ENCODE data around the gene SUMF2.
"Not testable (repeated sequence)": the region's sequence is repeated elsewhere in the genome, so short reads cannot be mapped to it uniquely, and the experiment has no call there.

SUMF2 gene

DNA sequence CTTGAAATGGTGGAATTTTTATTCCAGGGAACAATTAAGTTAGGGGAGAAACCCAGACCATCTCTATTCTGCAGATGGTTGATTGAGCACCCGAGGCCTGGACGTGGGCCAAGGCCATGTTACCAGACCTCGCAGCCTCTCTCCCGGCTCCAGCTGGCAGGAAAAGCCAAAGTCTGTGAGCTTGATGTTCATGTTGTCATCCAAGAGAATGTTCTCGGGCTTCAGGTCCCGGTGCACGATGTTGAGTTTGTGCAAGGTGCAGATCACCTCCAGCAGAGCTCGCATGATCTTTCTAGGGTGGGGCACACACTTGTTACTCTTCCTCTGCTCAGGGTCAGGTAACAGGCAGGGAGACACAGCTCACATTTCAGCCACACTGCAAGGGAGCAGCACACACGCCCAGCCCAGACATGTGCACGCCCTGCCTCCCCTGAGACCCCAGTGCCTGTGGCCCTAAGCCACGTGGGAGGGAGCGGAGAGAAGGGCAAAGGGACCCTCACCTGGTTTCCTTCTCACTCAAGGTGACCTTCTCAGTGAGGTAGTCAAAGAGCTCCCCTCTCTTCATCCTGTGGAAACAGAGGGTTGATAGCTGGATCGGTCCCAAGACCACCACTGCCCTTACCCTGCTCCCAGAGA lies 19.2 kb downstream of the SUMF2 start:
- H3K9ac ChIP-seq (ENCODE audit: low read depth in 1 of 2, low read length in 2 of 2), result no peak overlapping the region
- peaks cover 3 to 11% of the 10 kb centered on the region in 2 donors for H3K4me1 ChIP-seq (ENCODE audit: control insufficient read depth in 1 of 2, insufficient read depth in 2 of 2, low read length in 2 of 2)
- peaks cover 4 to 15% of the 10 kb centered on the region in 2 donors for H3K36me3 ChIP-seq (ENCODE audit: control insufficient read depth in 1 of 2, insufficient read depth in 2 of 2, low read length in 2 of 2)
- H3K27ac ChIP-seq (ENCODE audit: low read depth, low read length), result no peak overlapping the region
- H3K4me3 ChIP-seq (ENCODE audit: low read depth in 1 of 2, low read length in 2 of 2), result no peak overlapping the region
- H3K9me3 ChIP-seq (ENCODE audit: control insufficient read depth in 1 of 2, low read length in 2 of 2), result no peaks in the 10 kb centered on the region
- H3K27me3 ChIP-seq (ENCODE audit: control insufficient read depth in 1 of 2, insufficient read depth in 2 of 2, low read length in 2 of 2), result no peaks in the 10 kb centered on the region

- H3K4me1 ChIP-seq (ENCODE audit: control insufficient read depth in 1 of 2, insufficient read depth in 2 of 2, low read length in 2 of 2), result peaks cover 0 to 5% of the 10 kb centered on the region in 2 donors
- H3K4me3 ChIP-seq (ENCODE audit: low read depth in 1 of 2, low read length in 2 of 2), result no peak overlapping the region
- no peak overlapping the region for H3K9ac ChIP-seq (ENCODE audit: low read depth in 1 of 2, low read length in 2 of 2)
- peaks cover 0 to 4% of the 10 kb centered on the region in 2 donors for H3K36me3 ChIP-seq (ENCODE audit: control insufficient read depth in 1 of 2, insufficient read depth in 2 of 2, low read length in 2 of 2)
- no peaks in the 10 kb centered on the region for H3K9me3 ChIP-seq (ENCODE audit: control insufficient read depth in 1 of 2, low read length in 2 of 2)
- H3K27me3 ChIP-seq (ENCODE audit: control insufficient read depth in 1 of 2, insufficient read depth in 2 of 2, low read length in 2 of 2), result no peaks in the 10 kb centered on the region
- H3K27ac ChIP-seq (ENCODE audit: low read depth, low read length), result no peak overlapping the region
Observed at GRCh38 chr7:56086761-56087160, 22.7 kb downstream of the SUMF2 start.

- Histone ChIP-seq H3K4me1 (ENCODE audit: control insufficient read depth in 1 of 2, insufficient read depth in 2 of 2, low read length in 2 of 2) (peaks cover 0 to 5% of the 10 kb centered on the region in 2 donors), H3K27me3 (ENCODE audit: control insufficient read depth in 1 of 2, insufficient read depth in 2 of 2, low read length in 2 of 2) (no peaks in the 10 kb centered on the region), H3K36me3 (ENCODE audit: control insufficient read depth in 1 of 2, insufficient read depth in 2 of 2, low read length in 2 of 2) (peaks cover 0 to 4% of the 10 kb centered on the region in 2 donors), H3K27ac (ENCODE audit: low read depth, low read length) (no peak overlapping the region), H3K9ac (ENCODE audit: low read depth in 1 of 2, low read length in 2 of 2) (no peak overlapping the region), H3K9me3 (ENCODE audit: control insufficient read depth in 1 of 2, low read length in 2 of 2) (no peaks in the 10 kb centered on the region), H3K4me3 (ENCODE audit: low read depth in 1 of 2, low read length in 2 of 2) (no peak overlapping the region)
Observed at GRCh38 chr7:56087445-56087844, 23.4 kb downstream of the SUMF2 start.

GRCh38 chr7:56091591-56091990 lies 27.5 kb downstream of the SUMF2 start:
- Histone ChIP-seq H3K9me3 (ENCODE audit: control insufficient read depth in 1 of 2, low read length in 2 of 2) (no peaks in the 10 kb centered on the region), H3K4me3 (ENCODE audit: low read depth in 1 of 2, low read length in 2 of 2) (no peak overlapping the region), H3K9ac (ENCODE audit: low read depth in 1 of 2, low read length in 2 of 2) (no peak overlapping the region), H3K4me1 (ENCODE audit: control insufficient read depth in 1 of 2, insufficient read depth in 2 of 2, low read length in 2 of 2) (no peaks in the 10 kb centered on the region), H3K36me3 (ENCODE audit: control insufficient read depth in 1 of 2, insufficient read depth in 2 of 2, low read length in 2 of 2) (peaks cover 0 to 4% of the 10 kb centered on the region in 2 donors), H3K27ac (ENCODE audit: low read depth, low read length) (no peak overlapping the region), H3K27me3 (ENCODE audit: control insufficient read depth in 1 of 2, insufficient read depth in 2 of 2, low read length in 2 of 2) (no peaks in the 10 kb centered on the region)

- not testable (repeated sequence) for H3K4me1 ChIP-seq (ENCODE audit: control insufficient read depth in 1 of 2, insufficient read depth in 2 of 2, low read length in 2 of 2); H3K27ac ChIP-seq (ENCODE audit: low read depth, low read length); H3K27me3 ChIP-seq (ENCODE audit: control insufficient read depth in 1 of 2, insufficient read depth in 2 of 2, low read length in 2 of 2); H3K9ac ChIP-seq (ENCODE audit: low read depth in 1 of 2, low read length in 2 of 2); H3K36me3 ChIP-seq (ENCODE audit: control insufficient read depth in 1 of 2, insufficient read depth in 2 of 2, low read length in 2 of 2); H3K9me3 ChIP-seq (ENCODE audit: control insufficient read depth in 1 of 2, low read length in 2 of 2)
- H3K4me3 ChIP-seq (ENCODE audit: low read depth in 1 of 2, low read length in 2 of 2), result peak overlapping the region in 1 of 2 donors; percentile 1
Observed at GRCh38 chr7:56092388-56092787, 28.3 kb downstream of the SUMF2 start.

DNA sequence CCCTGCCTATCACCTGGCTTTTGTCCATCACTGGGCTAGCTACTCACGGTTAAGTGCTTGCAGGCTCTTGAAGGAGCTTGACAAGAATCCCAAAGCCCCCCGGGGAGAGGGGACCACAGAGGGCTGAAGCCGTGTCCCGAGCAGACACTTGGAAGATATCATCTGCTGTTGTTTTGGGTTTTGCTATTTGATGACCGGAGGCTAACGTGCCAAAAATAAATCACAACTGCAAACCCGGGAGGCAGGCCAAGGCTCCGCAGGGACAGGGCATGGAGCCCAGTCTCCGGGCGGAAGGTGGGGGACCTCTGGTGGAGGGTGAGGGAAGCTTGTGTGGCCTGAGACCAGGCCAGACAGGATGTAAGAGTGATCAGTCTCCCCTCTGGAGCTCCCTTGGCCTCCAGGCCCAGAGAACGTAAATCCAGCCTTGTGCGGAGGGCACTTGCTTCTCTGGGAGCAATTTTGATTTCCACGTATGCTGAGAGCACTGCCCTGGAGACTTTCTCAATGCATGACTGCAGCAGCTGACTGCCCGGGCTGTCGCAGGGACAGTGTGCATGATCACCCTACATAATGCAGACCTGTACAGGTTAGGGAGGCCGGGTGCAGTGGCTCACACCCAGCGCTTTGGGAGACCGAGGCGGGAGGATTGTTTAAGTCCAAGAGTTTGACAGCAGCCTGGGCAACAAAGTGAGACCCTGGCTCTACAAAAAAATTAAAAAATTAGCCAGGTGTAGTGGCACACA lies 28.9 kb downstream of the SUMF2 start, which contains the start of gene PHKG1:
Gene PHKG1, minus strand, starts transcription at position 164 of the 743 bp plus-strand sequence. CDS start 4,011 bp downstream, outside the sequence.
- Histone ChIP-seq H3K36me3 (ENCODE audit: control insufficient read depth in 1 of 2, insufficient read depth in 2 of 2, low read length in 2 of 2) (no peaks in the 10 kb centered on the region), H3K27ac (ENCODE audit: low read depth, low read length) (no peak within 1 kb of the TSS), H3K9me3 (ENCODE audit: control insufficient read depth in 1 of 2, low read length in 2 of 2) (no peaks in the 10 kb centered on the region), H3K27me3 (ENCODE audit: control insufficient read depth in 1 of 2, insufficient read depth in 2 of 2, low read length in 2 of 2) (no peaks in the 10 kb centered on the region), H3K4me1 (ENCODE audit: control insufficient read depth in 1 of 2, insufficient read depth in 2 of 2, low read length in 2 of 2) (no peaks in the 10 kb centered on the region), H3K9ac (ENCODE audit: low read depth in 1 of 2, low read length in 2 of 2) (no peak within 1 kb of the TSS), H3K4me3 (ENCODE audit: low read depth in 1 of 2, low read length in 2 of 2) (peak within 1 kb of the TSS in 1 of 2 donors; percentile 1)

DNA sequence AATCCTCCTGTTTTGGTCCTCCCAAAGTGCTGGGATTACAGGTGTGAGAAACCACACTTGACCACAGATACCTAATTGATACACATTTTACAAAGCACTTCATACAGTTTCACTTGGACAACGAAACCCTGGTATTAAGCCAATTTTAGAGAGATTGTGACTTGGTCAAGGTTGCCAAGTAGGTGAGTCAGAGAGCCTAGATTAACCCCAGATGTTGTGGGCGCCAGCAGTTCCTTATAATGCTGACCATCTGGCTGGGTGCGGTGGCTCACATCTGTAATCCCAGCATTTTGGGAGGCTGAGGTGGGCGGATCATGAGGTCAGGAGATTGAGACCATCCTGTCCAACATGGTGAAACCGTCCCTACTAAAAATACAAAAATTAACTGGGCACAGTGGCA lies 33.6 kb downstream of the SUMF2 start:
- Histone ChIP-seq H3K36me3 (ENCODE audit: control insufficient read depth in 1 of 2, insufficient read depth in 2 of 2, low read length in 2 of 2) (peaks cover 11 to 32% of the 10 kb centered on the region in 2 donors), H3K4me1 (ENCODE audit: control insufficient read depth in 1 of 2, insufficient read depth in 2 of 2, low read length in 2 of 2) (no peaks in the 10 kb centered on the region), H3K27me3 (ENCODE audit: control insufficient read depth in 1 of 2, insufficient read depth in 2 of 2, low read length in 2 of 2) (no peaks in the 10 kb centered on the region), H3K4me3 (ENCODE audit: low read depth in 1 of 2, low read length in 2 of 2) (no peak overlapping the region), H3K27ac (ENCODE audit: low read depth, low read length) (no peak overlapping the region), H3K9me3 (ENCODE audit: control insufficient read depth in 1 of 2, low read length in 2 of 2) (no peaks in the 10 kb centered on the region), H3K9ac (ENCODE audit: low read depth in 1 of 2, low read length in 2 of 2) (no peak overlapping the region)

- H3K27me3 ChIP-seq (ENCODE audit: control insufficient read depth in 1 of 2, insufficient read depth in 2 of 2, low read length in 2 of 2); H3K4me1 ChIP-seq (ENCODE audit: control insufficient read depth in 1 of 2, insufficient read depth in 2 of 2, low read length in 2 of 2); H3K27ac ChIP-seq (ENCODE audit: low read depth, low read length); H3K9me3 ChIP-seq (ENCODE audit: control insufficient read depth in 1 of 2, low read length in 2 of 2); H3K4me3 ChIP-seq (ENCODE audit: low read depth in 1 of 2, low read length in 2 of 2); H3K9ac ChIP-seq (ENCODE audit: low read depth in 1 of 2, low read length in 2 of 2): not testable (repeated sequence)
- peaks cover 14 to 39% of the 10 kb centered on the region in 2 donors for H3K36me3 ChIP-seq (ENCODE audit: control insufficient read depth in 1 of 2, insufficient read depth in 2 of 2, low read length in 2 of 2)
Observed at GRCh38 chr7:56098187-56099008, 34.3 kb downstream of the SUMF2 start.

DNA sequence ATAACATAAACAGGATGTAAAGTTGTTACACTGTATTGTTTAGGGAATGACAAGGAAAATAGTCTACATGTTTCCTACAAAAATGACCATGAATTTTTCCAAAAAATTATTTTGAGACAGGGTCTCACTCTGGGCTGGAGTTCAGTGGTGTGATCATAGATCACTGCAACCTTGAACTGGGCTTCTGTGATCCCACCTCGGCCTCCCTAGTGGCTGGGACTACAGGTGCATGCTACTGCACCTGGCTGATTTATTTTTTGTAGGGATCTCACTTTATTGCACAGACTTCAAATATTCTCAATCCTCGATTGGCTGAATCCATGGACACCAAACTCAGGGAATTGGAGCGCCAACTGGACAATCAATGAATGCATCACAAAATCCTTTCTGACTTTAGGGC lies 35.6 kb downstream of the SUMF2 start:
- H3K4me1 ChIP-seq (ENCODE audit: control insufficient read depth in 1 of 2, insufficient read depth in 2 of 2, low read length in 2 of 2), result no peaks in the 10 kb centered on the region
- no peak overlapping the region for H3K27ac ChIP-seq (ENCODE audit: low read depth, low read length)
- H3K9me3 ChIP-seq (ENCODE audit: control insufficient read depth in 1 of 2, low read length in 2 of 2), result no peaks in the 10 kb centered on the region
- peaks cover 20 to 48% of the 10 kb centered on the region in 2 donors for H3K36me3 ChIP-seq (ENCODE audit: control insufficient read depth in 1 of 2, insufficient read depth in 2 of 2, low read length in 2 of 2)
- no peak overlapping the region for H3K9ac ChIP-seq (ENCODE audit: low read depth in 1 of 2, low read length in 2 of 2)
- H3K27me3 ChIP-seq (ENCODE audit: control insufficient read depth in 1 of 2, insufficient read depth in 2 of 2, low read length in 2 of 2), result no peaks in the 10 kb centered on the region
- H3K4me3 ChIP-seq (ENCODE audit: low read depth in 1 of 2, low read length in 2 of 2), result no peak overlapping the region

- H3K27me3 ChIP-seq (ENCODE audit: control insufficient read depth in 1 of 2, insufficient read depth in 2 of 2, low read length in 2 of 2); H3K9me3 ChIP-seq (ENCODE audit: control insufficient read depth in 1 of 2, low read length in 2 of 2); H3K27ac ChIP-seq (ENCODE audit: low read depth, low read length); H3K9ac ChIP-seq (ENCODE audit: low read depth in 1 of 2, low read length in 2 of 2); H3K4me3 ChIP-seq (ENCODE audit: low read depth in 1 of 2, low read length in 2 of 2): not testable (repeated sequence)
- peaks cover 5 to 13% of the 10 kb centered on the region in 2 donors for H3K4me1 ChIP-seq (ENCODE audit: control insufficient read depth in 1 of 2, insufficient read depth in 2 of 2, low read length in 2 of 2)
- peaks cover 20 to 47% of the 10 kb centered on the region in 2 donors for H3K36me3 ChIP-seq (ENCODE audit: control insufficient read depth in 1 of 2, insufficient read depth in 2 of 2, low read length in 2 of 2)
Observed at GRCh38 chr7:56104138-56104537, 40.1 kb downstream of the SUMF2 start.

Data from duodenal mucosa (tissue), 2 donors.